ENCODE results near the gene PSMD2. TPM values are rescaled to one million over a fixed set of nuclear protein-coding genes. Genes with fewer than 3 reads are reported as not detected.

PSMD2 gene
- total RNA-seq: 270 and 297 TPM in 2 replicates

DNA sequence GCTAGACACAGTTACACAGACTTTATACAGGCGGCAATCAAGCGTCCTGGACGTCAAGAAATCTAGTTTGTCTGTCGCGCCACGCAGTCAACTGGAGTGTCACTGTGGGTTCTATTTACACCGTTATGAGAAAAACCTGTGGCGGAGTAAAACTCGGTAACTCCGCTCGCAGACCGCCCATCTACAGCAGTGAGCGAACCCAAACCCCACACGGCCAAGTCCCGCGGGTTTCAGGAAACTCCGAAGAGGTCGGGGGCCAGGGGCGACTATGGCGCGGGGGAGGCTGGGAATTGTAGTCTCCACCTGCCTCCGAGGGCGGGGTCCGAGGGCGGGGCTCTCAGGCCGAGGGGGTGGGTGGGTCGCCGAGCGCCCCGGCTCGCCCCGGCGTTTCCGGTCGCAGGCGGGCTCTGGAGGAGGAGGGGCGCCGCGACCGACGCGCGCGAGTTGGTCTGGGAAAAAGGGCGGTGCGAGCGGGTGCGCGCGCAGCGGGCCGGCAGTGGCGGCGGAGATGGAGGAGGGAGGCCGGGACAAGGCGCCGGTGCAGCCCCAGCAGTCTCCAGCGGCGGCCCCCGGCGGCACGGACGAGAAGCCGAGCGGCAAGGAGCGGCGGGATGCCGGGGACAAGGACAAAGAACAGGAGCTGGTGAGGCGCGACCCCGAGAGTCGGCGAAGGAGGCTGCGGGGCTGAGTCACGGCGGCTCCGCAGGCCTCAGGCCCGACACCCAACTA lies at the start of gene PSMD2:
TSS of gene PSMD2 (plus strand) at position 483 of the 729 bp plus-strand sequence. CDS start at position 509, 26 bp downstream.

DNA sequence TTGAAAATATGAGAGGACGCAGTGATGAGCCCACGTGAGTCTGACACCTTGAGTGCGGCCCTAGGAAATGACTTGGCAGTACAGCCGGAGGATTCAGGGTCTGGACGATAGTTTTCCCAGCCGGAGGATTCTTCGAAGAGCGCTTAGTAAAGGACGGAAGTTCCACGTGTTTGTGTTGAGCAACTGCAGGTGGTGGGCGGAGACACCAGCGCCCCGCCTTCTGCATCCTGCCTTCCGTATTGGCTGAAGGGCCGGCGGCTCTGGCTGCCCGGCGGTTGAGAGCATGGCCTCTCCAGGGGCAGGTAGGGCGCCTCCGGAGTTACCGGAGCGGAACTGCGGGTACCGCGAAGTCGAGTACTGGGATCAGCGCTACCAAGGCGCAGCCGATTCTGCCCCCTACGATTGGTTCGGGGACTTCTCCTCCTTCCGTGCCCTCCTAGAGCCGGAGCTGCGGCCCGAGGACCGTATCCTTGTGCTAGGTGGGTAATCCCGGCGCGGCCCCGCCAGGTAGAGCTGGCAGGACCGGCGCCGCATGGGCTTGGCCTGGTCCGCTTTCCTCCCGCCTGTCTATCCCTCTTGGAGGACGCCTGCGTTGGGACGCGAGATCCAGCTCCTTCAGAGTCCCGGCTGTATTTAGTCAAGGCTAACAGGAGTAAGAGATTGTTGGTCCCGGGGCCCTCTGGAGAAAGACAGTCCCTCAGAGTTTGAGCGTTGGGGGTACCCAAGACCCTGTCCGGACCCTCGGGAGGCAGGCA lies 49.5 kb upstream of the PSMD2 start, which contains the start of gene EEF1AKMT4:
TSS of gene EEF1AKMT4 (plus strand) at position 261 of the 755 bp plus-strand sequence. CDS start at position 284, 23 bp downstream.

GRCh38 chr3:184261270-184261853 lies 37.7 kb upstream of the PSMD2 start, which contains the start of gene CAMK2N2:
Gene CAMK2N2 (minus strand): TSS chr3:184261553. CDS start chr3:184261285, 268 bp downstream.

DNA sequence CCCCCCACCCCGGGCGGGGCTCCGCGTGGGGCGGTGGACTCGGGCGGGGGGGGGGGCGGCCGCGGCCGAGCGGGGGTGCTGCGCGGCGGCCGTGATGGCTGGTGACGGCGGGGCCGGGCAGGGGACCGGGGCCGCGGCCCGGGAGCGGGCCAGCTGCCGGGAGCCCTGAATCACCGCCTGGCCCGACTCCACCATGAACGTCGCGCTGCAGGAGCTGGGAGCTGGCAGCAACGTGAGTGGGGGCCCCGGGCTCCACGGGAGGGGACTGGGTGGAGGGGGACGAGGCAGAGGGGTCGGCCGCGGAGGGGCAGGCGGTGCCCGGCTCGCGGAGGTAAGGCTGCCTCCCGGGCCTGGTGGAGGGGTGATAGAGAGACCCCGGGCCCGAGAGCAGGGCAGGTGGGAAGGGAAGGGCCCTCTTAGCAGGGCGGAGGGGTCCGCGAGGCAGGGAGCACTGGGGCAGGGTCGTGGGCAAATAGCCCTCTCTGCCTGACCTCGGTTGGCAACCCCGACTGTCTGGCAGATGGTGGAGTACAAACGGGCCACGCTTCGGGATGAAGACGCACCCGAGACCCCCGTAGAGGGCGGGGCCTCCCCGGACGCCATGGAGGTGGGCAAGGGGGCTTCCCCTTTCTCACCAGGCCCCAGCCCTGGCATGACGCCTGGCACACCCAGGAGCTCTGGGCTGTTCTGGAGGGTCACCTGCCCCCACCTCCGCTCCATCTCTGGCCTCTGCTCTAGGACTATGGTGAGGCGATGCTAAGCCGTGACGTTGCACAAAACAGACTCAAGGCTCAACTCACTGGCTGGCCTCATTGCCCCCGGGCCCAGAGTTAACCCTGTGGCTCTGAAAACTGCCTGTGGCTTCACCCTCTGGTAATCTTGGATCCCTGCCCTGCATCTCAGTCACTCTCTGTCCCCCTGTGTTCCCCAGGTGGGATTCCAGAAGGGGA lies 22.8 kb upstream of the PSMD2 start, which contains the start of gene ECE2:
TSS of gene ECE2 (plus strand) at position 62 of the 950 bp plus-strand sequence. CDS start at position 194, 132 bp downstream.

DNA sequence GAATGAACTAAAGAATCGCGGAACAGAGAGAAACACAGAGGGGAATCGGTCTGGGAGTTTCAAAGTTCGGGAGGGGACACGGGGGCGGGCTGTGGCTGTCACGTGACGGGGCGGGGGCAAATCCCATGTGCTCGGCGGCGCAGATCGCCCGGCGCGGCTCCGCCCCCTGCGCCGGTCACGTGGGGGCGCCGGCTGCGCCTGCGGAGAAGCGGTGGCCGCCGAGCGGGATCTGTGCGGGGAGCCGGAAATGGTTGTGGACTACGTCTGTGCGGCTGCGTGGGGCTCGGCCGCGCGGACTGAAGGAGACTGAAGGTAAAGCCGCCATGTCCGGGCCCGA lies 15.3 kb downstream of the PSMD2 start, which contains the start of gene EIF4G1:
TSS of gene EIF4G1 (plus strand) at position 244 of the 337 bp plus-strand sequence. CDS start 1,191 bp downstream, outside the sequence.

GRCh38 chr3:184337399-184337714 lies 38.3 kb downstream of the PSMD2 start, which contains the start of gene FAM131A:
Gene FAM131A (plus strand): TSS chr3:184337600. CDS start chr3:184337631, 31 bp downstream.

Other genes with a start within 250 kb of the PSMD2 start
- gene HTR3C, start 246.2 kb upstream of the PSMD2 start, total RNA-seq: not detected in 2 replicates
- gene HTR3E, start 202.2 kb upstream of the PSMD2 start, total RNA-seq: not detected in 2 replicates
- gene EIF2B5, start 163.9 kb upstream of the PSMD2 start, total RNA-seq: 9.3 and 27.5 TPM in 2 replicates
- 51.8 and 57.9 TPM in 2 replicates for gene DVL3, start 143.9 kb upstream of the PSMD2 start, total RNA-seq
- 319 and 405 TPM in 2 replicates for gene AP2M1, start 124.4 kb upstream of the PSMD2 start, total RNA-seq
- 50.2 and 73.2 TPM in 2 replicates for gene ABCF3, start 113.0 kb upstream of the PSMD2 start, total RNA-seq
- not detected in 2 replicates for gene VWA5B2, start 69.7 kb upstream of the PSMD2 start, total RNA-seq
- 65.1 and 65.7 TPM in 2 replicates for gene ALG3, start 50.3 kb upstream of the PSMD2 start, total RNA-seq
- gene EEF1AKMT4, start 49.6 kb upstream of the PSMD2 start, total RNA-seq: 6.1 and 6.5 TPM in 2 replicates
- gene CAMK2N2, start 37.7 kb upstream of the PSMD2 start, total RNA-seq: 0.12 TPM in 1 of 2 replicates, not detected in the other
- gene ECE2, start 23.2 kb upstream of the PSMD2 start, total RNA-seq: not detected in 2 replicates
- gene EIF4G1, start 15.4 kb downstream of the PSMD2 start, total RNA-seq: 231 and 272 TPM in 2 replicates
- gene FAM131A, start 38.4 kb downstream of the PSMD2 start, total RNA-seq: 21.1 and 28.6 TPM in 2 replicates
- 2.2 and 2.5 TPM in 2 replicates for gene CLCN2, start 62.4 kb downstream of the PSMD2 start, total RNA-seq
- 53.4 and 88.9 TPM in 2 replicates for gene POLR2H, start 62.5 kb downstream of the PSMD2 start, total RNA-seq
- not detected in 2 replicates for gene THPO, start 79.0 kb downstream of the PSMD2 start, total RNA-seq
- 1.5 and 5.1 TPM in 2 replicates for gene CHRD, start 80.8 kb downstream of the PSMD2 start, total RNA-seq

Measured in pericardium fibroblast (primary cell).